Measurements from ENCODE around the gene FBXW12. TPM values are rescaled to one million over a fixed set of nuclear protein-coding genes. Genes with fewer than 3 reads are reported as not detected.

Gene FBXW12
- total and polyA plus RNA-seq, 4 donors, result not detected

GRCh38 chr3:48417529-48418108 lies 45.6 kb downstream of the FBXW12 start:
- peaks cover 0 to 16% (median 8%) of the 10 kb centered on the region in 4 donors for H3K4me1 ChIP-seq (ENCODE audit: control insufficient read depth in 4 of 4, insufficient read depth in 4 of 4, low read length in 3 of 4)
- no peak for TF ChIP-seq ATF3 (IDR thresholded peaks at IDR 0.05)
- no peak for TF ChIP-seq HNF4G (IDR thresholded peaks at IDR 0.05)
- TF ChIP-seq HNF4A (conservative IDR thresholded peaks at IDR 0.05), result no peak
- no peak for TF ChIP-seq REST (IDR thresholded peaks at IDR 0.05)
- no peak for TF ChIP-seq NR2F2 (IDR thresholded peaks at IDR 0.05)
- no peak for TF ChIP-seq RAD21 (IDR thresholded peaks at IDR 0.05)
- no peak for TF ChIP-seq YY1 (IDR thresholded peaks at IDR 0.05)
- no peak for TF ChIP-seq TAF1 (conservative IDR thresholded peaks at IDR 0.05)
- TF ChIP-seq SP1 (IDR thresholded peaks at IDR 0.05), result no peak
- TF ChIP-seq GABPA (IDR thresholded peaks at IDR 0.05 in 1 of 2, conservative IDR thresholded peaks at IDR 0.05 in 1 of 2), result no peak
- TF ChIP-seq RXRA (IDR thresholded peaks at IDR 0.05), result no peak
- no peak for TF ChIP-seq FOXA2 (IDR thresholded peaks at IDR 0.05)
- TF ChIP-seq ZBTB33 (IDR thresholded peaks at IDR 0.05), result no peak
- no peak for TF ChIP-seq FOXA1 (IDR thresholded peaks at IDR 0.05)
- no peak for TF ChIP-seq CTCF (IDR thresholded peaks at IDR 0.05; ENCODE audit: low read depth, low read length, missing input control)
- no peak for TF ChIP-seq JUND (IDR thresholded peaks at IDR 0.05)
- no peaks in the 10 kb centered on the region for H3K9me3 ChIP-seq (ENCODE audit: control insufficient read depth in 4 of 4, low read length in 3 of 4)
- H3K9ac ChIP-seq (ENCODE audit: low read depth in 1 of 2, low read length in 2 of 2), result no peak overlapping the region
- 94% methylated on average over 14 of the region's 14 CpGs for WGBS
- H3K27ac ChIP-seq (ENCODE audit: low read depth in 1 of 2, low read length in 2 of 2), result no peak overlapping the region
- H3K36me3 ChIP-seq (ENCODE audit: control insufficient read depth in 4 of 4, insufficient read depth in 3 of 4, low read depth in 1 of 4, low read length in 3 of 4), result peaks cover 15 to 76% (median 39%) of the 10 kb centered on the region in 4 donors
- no peak for DNase-seq (ENCODE audit: low spot score)
- no peak overlapping the region for H3K4me3 ChIP-seq (ENCODE audit: low read depth in 1 of 3, low read length in 3 of 3)
- H3K27me3 ChIP-seq (ENCODE audit: control insufficient read depth in 4 of 4, insufficient read depth in 4 of 4, low read length in 3 of 4), result no peaks in the 10 kb centered on the region

- H3K36me3 ChIP-seq (ENCODE audit: control insufficient read depth in 4 of 4, insufficient read depth in 3 of 4, low read depth in 1 of 4, low read length in 3 of 4), result peaks cover 15 to 71% (median 37%) of the 10 kb centered on the region in 4 donors
- no peak overlapping the region for H3K4me3 ChIP-seq (ENCODE audit: low read depth in 1 of 3, low read length in 3 of 3)
- peaks cover 0 to 21% (median 11%) of the 10 kb centered on the region in 4 donors for H3K4me1 ChIP-seq (ENCODE audit: control insufficient read depth in 4 of 4, insufficient read depth in 4 of 4, low read length in 3 of 4)
- TF ChIP-seq HNF4A (conservative IDR thresholded peaks at IDR 0.05), result no peak
- H3K9me3 ChIP-seq (ENCODE audit: control insufficient read depth in 4 of 4, low read length in 3 of 4), result no peaks in the 10 kb centered on the region
- no peaks in the 10 kb centered on the region for H3K27me3 ChIP-seq (ENCODE audit: control insufficient read depth in 4 of 4, insufficient read depth in 4 of 4, low read length in 3 of 4)
- 92% methylated on average over 17 of the region's 17 CpGs for whole genome bisulfite sequencing
- no peak for DNase-seq (ENCODE audit: low spot score)
- no peak overlapping the region for H3K27ac ChIP-seq (ENCODE audit: low read depth in 1 of 2, low read length in 2 of 2)
- H3K9ac ChIP-seq (ENCODE audit: low read depth in 1 of 2, low read length in 2 of 2), result no peak overlapping the region
These were observed 46.1 kb downstream of the FBXW12 start for GRCh38 chr3:48418140-48418539.
